ENCODE data around the gene LARGE1. TPM values are rescaled to one million over a fixed set of nuclear protein-coding genes. Genes with fewer than 3 reads are reported as not detected.

LARGE1 gene
- total RNA-seq, 1 donor from 2014 or later = 22.6 TPM

- no peak for DNase-seq (ENCODE audit: low read depth)
Observed at GRCh38 chr22:33669746-33670145, 250.5 kb downstream of the LARGE1 start.

- no peak for DNase-seq (ENCODE audit: low read depth)
Observed at GRCh38 chr22:33666961-33667619, 253.2 kb downstream of the LARGE1 start.

- DNase-seq (ENCODE audit: low read depth) = no peak
Observed at GRCh38 chr22:33666279-33666960, 253.9 kb downstream of the LARGE1 start.

GRCh38 chr22:33659448-33659847, 260.8 kb downstream of the LARGE1 start:
- DNase-seq (ENCODE audit: low read depth) = no peak

GRCh38 chr22:33658775-33659174, 261.5 kb downstream of the LARGE1 start:
- no peak for DNase-seq (ENCODE audit: low read depth)

GRCh38 chr22:33657670-33658069, 262.6 kb downstream of the LARGE1 start:
- no peak for DNase-seq (ENCODE audit: low read depth)

- no peak for DNase-seq (ENCODE audit: low read depth)
Observed at GRCh38 chr22:33656808-33657628, 263.3 kb downstream of the LARGE1 start.

- DNase-seq (ENCODE audit: low read depth) = no peak
Observed at GRCh38 chr22:33654173-33654895, 265.9 kb downstream of the LARGE1 start.

DNA sequence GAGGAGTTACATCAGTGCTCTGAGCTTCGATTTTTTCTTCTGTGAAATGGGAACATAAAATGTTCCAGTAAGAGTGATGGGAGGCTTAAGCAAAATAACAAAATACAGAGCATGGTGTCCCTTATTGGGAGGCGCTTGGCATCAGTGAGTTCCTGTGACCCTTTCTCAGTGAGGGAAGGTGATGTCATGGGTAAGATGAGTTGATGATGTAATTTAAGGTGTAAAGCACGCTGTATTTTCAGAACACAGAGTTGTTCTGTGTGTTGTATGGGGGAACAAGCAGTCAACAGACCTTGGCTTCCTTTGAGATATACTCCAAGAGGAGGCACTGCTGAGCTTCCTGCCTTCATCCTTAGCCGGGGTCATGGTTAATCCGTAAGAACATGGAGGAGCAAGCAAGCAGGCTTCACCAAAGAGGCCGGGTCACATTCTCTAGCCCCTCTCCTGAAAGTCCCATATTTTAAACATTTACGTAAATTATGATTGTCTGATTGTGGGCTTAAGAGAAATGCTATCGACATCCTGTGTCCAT, 266.7 kb downstream of the LARGE1 start:
- DNase-seq (ENCODE audit: low read depth) = no peak

- DNase-seq (ENCODE audit: low read depth) = no peak
Observed at GRCh38 chr22:33652615-33653014, 267.7 kb downstream of the LARGE1 start.

GRCh38 chr22:33650244-33650643, 270.0 kb downstream of the LARGE1 start:
- no peak for DNase-seq (ENCODE audit: low read depth)

GRCh38 chr22:33648478-33648877, 271.8 kb downstream of the LARGE1 start:
- DNase-seq (ENCODE audit: low read depth) = peak; percentile 6

GRCh38 chr22:33640900-33641299, 279.4 kb downstream of the LARGE1 start:
- no peak for DNase-seq (ENCODE audit: low read depth)

- no peak for DNase-seq (ENCODE audit: low read depth)
Observed at GRCh38 chr22:33639588-33640254, 280.6 kb downstream of the LARGE1 start.

GRCh38 chr22:33635766-33636165, 284.5 kb downstream of the LARGE1 start:
- DNase-seq (ENCODE audit: low read depth) = peak; percentile 18

- no peak for DNase-seq (ENCODE audit: low read depth)
Observed at GRCh38 chr22:33631777-33632176, 288.5 kb downstream of the LARGE1 start.

- no peak for DNase-seq (ENCODE audit: low read depth)
Observed at GRCh38 chr22:33625959-33626358, 294.3 kb downstream of the LARGE1 start.

DNA sequence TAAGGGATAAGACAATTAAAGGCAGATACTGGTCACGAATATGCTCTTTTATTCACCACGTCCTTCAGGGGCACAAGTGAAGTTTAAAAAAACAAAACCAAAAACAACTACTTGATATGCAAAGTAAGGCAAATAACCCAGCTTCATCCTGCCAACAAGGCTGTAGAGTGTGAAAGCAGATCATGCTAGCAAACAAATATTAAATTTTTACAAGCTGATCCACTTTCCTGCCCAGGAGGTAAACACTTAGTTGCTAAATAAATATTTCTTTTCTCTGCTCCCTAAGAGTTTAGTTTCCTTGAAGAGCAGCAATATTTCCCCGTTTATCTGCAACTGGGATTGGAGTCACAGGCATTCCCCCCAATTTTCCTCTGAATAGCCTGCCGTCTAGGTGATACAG, 300.2 kb downstream of the LARGE1 start:
- no peak for DNase-seq (ENCODE audit: low read depth)

- no peak for DNase-seq (ENCODE audit: low read depth)
Observed at GRCh38 chr22:33606504-33606903, 313.8 kb downstream of the LARGE1 start.

- DNase-seq (ENCODE audit: low read depth) = no peak
Observed at GRCh38 chr22:33605666-33606065, 314.6 kb downstream of the LARGE1 start.

DNA sequence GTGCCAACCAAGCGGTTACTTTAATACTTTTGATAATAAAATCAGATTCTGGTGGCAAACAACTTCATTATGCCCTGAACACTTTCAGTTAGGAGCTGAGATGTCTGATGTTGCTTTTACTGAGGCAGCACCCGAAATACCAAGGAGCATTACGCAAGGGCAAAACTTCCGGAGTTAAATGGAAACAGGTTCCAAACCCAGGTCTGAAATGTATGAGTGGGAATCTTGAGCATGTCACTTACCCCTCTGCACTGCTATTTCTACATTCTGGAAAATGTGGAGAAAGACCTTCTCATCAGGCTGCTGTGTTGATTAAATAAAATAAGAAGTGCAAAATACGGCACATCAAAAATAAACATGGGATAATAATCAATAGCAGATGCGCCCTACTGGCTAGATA, 315.1 kb downstream of the LARGE1 start:
- DNase-seq (ENCODE audit: low read depth) = no peak

Measured in myocyte (in vitro differentiated cells).